ENCODE measurements around the gene RNU7-1. TPM values are rescaled to one million over a fixed set of nuclear protein-coding genes. Genes with fewer than 3 reads are reported as not detected.

Gene RNU7-1
- total and polyA plus RNA-seq, 2 donors (not counting 1 experiment from before 2014, with no cell fraction given) = not detected

GRCh38 chr12:6899837-6900519 lies 43.6 kb upstream of the RNU7-1 start:
- no peak overlapping the region for H3K4me2 ChIP-seq (replicated peaks; ENCODE audit: low read depth, low read length, poor library complexity, severe bottlenecking)
- Mint-ChIP-seq H3K4me1 (peaks cover 8% of the 10 kb centered on the region), H3K27ac (no peak overlapping the region), H3K4me3 (no peak overlapping the region), H3K9me3 (ENCODE audit: insufficient read depth) (no peaks in the 10 kb centered on the region), H3K27me3 (no peaks in the 10 kb centered on the region)
- no peaks in the 10 kb centered on the region for H4K20me1 ChIP-seq (ENCODE audit: control insufficient read depth, insufficient read depth, low read length, poor library complexity, severe bottlenecking)
- H2AFZ ChIP-seq (ENCODE audit: insufficient read depth, low read depth, low read length, poor library complexity, severe bottlenecking) = peak overlapping the region; percentile 16
- ChIA-PET CTCF (interaction anchor here (0.5 to 1.5 kb wide), 3 partner anchors 8 to 142 kb away, joined by 3 to 5 read pairs (median 4); no protein-coding TSS in a partner anchor), POLR2A (no interaction called here)
- TF ChIP-seq CTCF (IDR thresholded peaks at IDR 0.05) = no peak
- WGBS (ENCODE audit: insufficient coverage) = 43% methylated on average over 5 of the region's 10 CpGs
- no peaks in the 10 kb centered on the region for H3K9me3 ChIP-seq (ENCODE audit: control extremely low read depth in 1 of 3, control insufficient read depth in 2 of 3, insufficient read depth in 1 of 3, low read length in 2 of 3)
- H3K9ac ChIP-seq (ENCODE audit: low read length) = no peak overlapping the region
- peaks cover 10 to 18% of the 10 kb centered on the region in 2 donors for H3K4me1 ChIP-seq (ENCODE audit: control insufficient read depth in 2 of 2, insufficient read depth in 2 of 2, low read length in 2 of 2)
- no peaks in the 10 kb centered on the region for H3K36me3 ChIP-seq (replicated peaks in 1 of 2; ENCODE audit: control extremely low read depth in 1 of 2, control insufficient read depth in 1 of 2, extremely low read depth in 1 of 2, insufficient read depth in 2 of 2, low read length in 1 of 2)
- intact Hi-C loops (cut with micrococcal nuclease) = no loop called here
- DNase-seq = peak; percentile 32
- no peaks in the 10 kb centered on the region for H3K79me2 ChIP-seq (ENCODE audit: control insufficient read depth, insufficient read depth, low read length)
- H3K27me3 ChIP-seq (replicated peaks in 1 of 4; ENCODE audit: control extremely low read depth in 1 of 4, control insufficient read depth in 3 of 4, insufficient read depth in 4 of 4, low read length in 3 of 4) = no peaks in the 10 kb centered on the region
- no peak for ATAC-seq (ENCODE audit: low read depth)
- H3K27ac ChIP-seq (ENCODE audit: low read length in 2 of 2) = no peak overlapping the region
- no peak overlapping the region for H3K4me3 ChIP-seq (ENCODE audit: control extremely low read depth in 1 of 5, extremely low read depth in 1 of 5, insufficient read depth in 1 of 5, low read depth in 2 of 5, low read length in 4 of 5)

- Histone ChIP-seq H3K4me2 (replicated peaks; ENCODE audit: low read depth, low read length, poor library complexity, severe bottlenecking) (no peak overlapping the region), H3K9me3 (ENCODE audit: control extremely low read depth in 1 of 3, control insufficient read depth in 2 of 3, insufficient read depth in 1 of 3, low read length in 2 of 3) (no peaks in the 10 kb centered on the region), H2AFZ (ENCODE audit: insufficient read depth, low read depth, low read length, poor library complexity, severe bottlenecking) (no peak overlapping the region), H3K27me3 (replicated peaks in 1 of 4; ENCODE audit: control extremely low read depth in 1 of 4, control insufficient read depth in 3 of 4, insufficient read depth in 4 of 4, low read length in 3 of 4) (no peaks in the 10 kb centered on the region), H3K27ac (ENCODE audit: low read length in 2 of 2) (no peak overlapping the region), H3K9ac (ENCODE audit: low read length) (no peak overlapping the region), H3K4me1 (ENCODE audit: control insufficient read depth in 2 of 2, insufficient read depth in 2 of 2, low read length in 2 of 2) (peaks cover 14 to 24% of the 10 kb centered on the region in 2 donors), H4K20me1 (ENCODE audit: control insufficient read depth, insufficient read depth, low read length, poor library complexity, severe bottlenecking) (no peaks in the 10 kb centered on the region), H3K79me2 (ENCODE audit: control insufficient read depth, insufficient read depth, low read length) (no peaks in the 10 kb centered on the region), H3K36me3 (replicated peaks in 1 of 2; ENCODE audit: control extremely low read depth in 1 of 2, control insufficient read depth in 1 of 2, extremely low read depth in 1 of 2, insufficient read depth in 2 of 2, low read length in 1 of 2) (peaks cover 0 to 6% of the 10 kb centered on the region in 2 experiments), H3K4me3 (ENCODE audit: control extremely low read depth in 1 of 5, extremely low read depth in 1 of 5, insufficient read depth in 1 of 5, low read depth in 2 of 5, low read length in 4 of 5) (no peak overlapping the region)
- Mint-ChIP-seq H3K9me3 (ENCODE audit: insufficient read depth) (no peaks in the 10 kb centered on the region), H3K27ac (no peak overlapping the region), H3K4me1 (peaks cover 8% of the 10 kb centered on the region), H3K4me3 (no peak overlapping the region), H3K27me3 (no peaks in the 10 kb centered on the region)
- CTCF ChIA-PET = interaction anchor here (0.6 to 2.6 kb wide), 5 partner anchors 11 to 204 kb away, joined by 3 to 14 read pairs (median 3); partner anchors contain the start of gene SPSB2
- 100% methylated on average over 1 of the region's 4 CpGs for WGBS (ENCODE audit: insufficient coverage)
- no peak for DNase-seq
- TF ChIP-seq EZH2 (IDR thresholded peaks at IDR 0.05; ENCODE audit: borderline replicate concordance, insufficient read depth, low read depth, low read length, poor library complexity, severe bottlenecking) (no peak), CTCF (IDR thresholded peaks at IDR 0.05) (no peak)
- POLR2A ChIA-PET = interaction anchor here (0.6 to 1.3 kb wide), 3 partner anchors 11 to 260 kb away, joined by 3 to 5 read pairs (median 4); no protein-coding TSS in a partner anchor
- no peak for ATAC-seq (ENCODE audit: low read depth)
- intact Hi-C loops (cut with micrococcal nuclease) = no loop called here
These were observed 41.2 kb upstream of the RNU7-1 start for GRCh38 chr12:6902448-6902847.

All from B cell (primary cell).